Ectodermal cell (in vitro differentiated cells): Measurements from ENCODE around the gene PCSK6.

ENCODE experiments used
- H3K27ac ChIP-seq: 2 replicates; pipeline ENCODE4 v1.7.0; 2013; ENCODE audit warnings: mild to moderate bottlenecking, low read depth, low read length; ENCODE audit not compliant: insufficient read depth, poor library complexity, severe bottlenecking
- H3K27me3 ChIP-seq: 2 replicates; pipeline ENCODE4 v1.7.0; 2013; ENCODE audit warnings: mild to moderate bottlenecking, low read length; ENCODE audit not compliant: insufficient read depth, control insufficient read depth, poor library complexity, severe bottlenecking
- H3K36me3 ChIP-seq: one replicate; pipeline ENCODE4 v1.7.0; 2013; ENCODE audit warnings: low read length; ENCODE audit not compliant: control insufficient read depth, insufficient read depth
- H3K4me1 ChIP-seq: one replicate; pipeline ENCODE4 v1.7.0; 2013; ENCODE audit warnings: low read length; ENCODE audit not compliant: control insufficient read depth, insufficient read depth
- H3K4me3 ChIP-seq: 2 replicates; pipeline ENCODE4 v1.7.0; 2013; ENCODE audit warnings: low read depth, low read length, control low read depth; ENCODE audit not compliant: insufficient read depth
- H3K9me3 ChIP-seq: 2 replicates; pipeline ENCODE4 v1.7.0; 2013; ENCODE audit warnings: mild to moderate bottlenecking, low read length, moderate library complexity; ENCODE audit not compliant: control insufficient read depth
- WGBS, 2 experiments: methylation state at CpG; one replicate each; pipeline ENCODE4 v1.1.7; 2013; ENCODE audit warnings: missing lambda C conversion rate in 2 of 2; 5-methylcytosine and 5-hydroxymethylcytosine counted together

The PCSK6 gene

GRCh38 chr15:101266034-101266433, 223.5 kb downstream of the PCSK6 start:
- H3K27me3 ChIP-seq = no peaks in the 10 kb centered on the region
- no peak overlapping the region for H3K4me3 ChIP-seq
- 83 to 87% methylated on average over 3 of the region's 3 CpGs for WGBS, 2 experiments
- H3K4me1 ChIP-seq = no peaks in the 10 kb centered on the region
- H3K36me3 ChIP-seq = peaks cover under 1% of the 10 kb centered on the region
- H3K9me3 ChIP-seq = no peaks in the 10 kb centered on the region
- no peak overlapping the region for H3K27ac ChIP-seq

GRCh38 chr15:101264911-101265641, 224.4 kb downstream of the PCSK6 start:
- H3K27ac ChIP-seq = no peak overlapping the region
- 93 to 94% methylated on average over 17 of the region's 17 CpGs for WGBS, 2 experiments
- H3K9me3 ChIP-seq = no peaks in the 10 kb centered on the region
- H3K4me1 ChIP-seq = no peaks in the 10 kb centered on the region
- H3K36me3 ChIP-seq = no peaks in the 10 kb centered on the region
- H3K27me3 ChIP-seq = no peaks in the 10 kb centered on the region
- no peak overlapping the region for H3K4me3 ChIP-seq

- WGBS, 2 experiments = 93 to 97% methylated on average over 4 of the region's 4 CpGs
- no peak overlapping the region for H3K4me3 ChIP-seq
- no peaks in the 10 kb centered on the region for H3K27me3 ChIP-seq
- no peaks in the 10 kb centered on the region for H3K36me3 ChIP-seq
- no peaks in the 10 kb centered on the region for H3K9me3 ChIP-seq
- no peaks in the 10 kb centered on the region for H3K4me1 ChIP-seq
- no peak overlapping the region for H3K27ac ChIP-seq
Observed at GRCh38 chr15:101264011-101264410, 225.5 kb downstream of the PCSK6 start.

GRCh38 chr15:101262551-101262950, 227.0 kb downstream of the PCSK6 start:
- WGBS, 2 experiments = 80 to 83% methylated on average over 4 of the region's 4 CpGs
- H3K27ac ChIP-seq = no peak overlapping the region

GRCh38 chr15:101258238-101259144, 231.0 kb downstream of the PCSK6 start:
- Histone ChIP-seq H3K27ac (no peak overlapping the region), H3K9me3 (no peaks in the 10 kb centered on the region), H3K36me3 (no peaks in the 10 kb centered on the region), H3K27me3 (no peaks in the 10 kb centered on the region), H3K4me1 (peaks cover 14% of the 10 kb centered on the region), H3K4me3 (no peak overlapping the region)
- 54 to 62% methylated on average over 10 to 11 of the region's 11 CpGs for WGBS, 2 experiments

More at GRCh38 chr15:101262551-101262950, 227.0 kb downstream of the PCSK6 start:
- Histone ChIP-seq H3K4me1 (peaks cover 4% of the 10 kb centered on the region), H3K27me3 (no peaks in the 10 kb centered on the region), H3K4me3 (no peak overlapping the region), H3K9me3 (no peaks in the 10 kb centered on the region), H3K36me3 (no peaks in the 10 kb centered on the region)

GRCh38 chr15:101256757-101257156, 232.8 kb downstream of the PCSK6 start:
- Histone ChIP-seq H3K4me1 (peaks cover 14% of the 10 kb centered on the region), H3K27ac (no peak overlapping the region), H3K9me3 (no peaks in the 10 kb centered on the region), H3K27me3 (peaks cover 11% of the 10 kb centered on the region), H3K4me3 (no peak overlapping the region), H3K36me3 (no peaks in the 10 kb centered on the region)
- WGBS, 2 experiments = 96 to 98% methylated on average over 6 of the region's 6 CpGs

GRCh38 chr15:101255615-101256241, 233.8 kb downstream of the PCSK6 start:
- peak overlapping the region; percentile 54 for H3K27ac ChIP-seq
- 67 to 73% methylated on average over 8 of the region's 8 CpGs for WGBS, 2 experiments

GRCh38 chr15:101255051-101255395, 234.5 kb downstream of the PCSK6 start:
- no peaks in the 10 kb centered on the region for H3K36me3 ChIP-seq
- H3K4me3 ChIP-seq = no peak overlapping the region
- no peak overlapping the region for H3K27ac ChIP-seq
- WGBS, 2 experiments = 84 to 90% methylated on average over 4 to 5 of the region's 5 CpGs
- H3K4me1 ChIP-seq = peaks cover 20% of the 10 kb centered on the region
- peaks cover 11% of the 10 kb centered on the region for H3K27me3 ChIP-seq
- H3K9me3 ChIP-seq = no peaks in the 10 kb centered on the region

More at GRCh38 chr15:101255615-101256241, 233.8 kb downstream of the PCSK6 start:
- no peaks in the 10 kb centered on the region for H3K9me3 ChIP-seq
- H3K4me1 ChIP-seq = peaks cover 14% of the 10 kb centered on the region
- no peak overlapping the region for H3K4me3 ChIP-seq
- peaks cover 11% of the 10 kb centered on the region for H3K27me3 ChIP-seq
- no peaks in the 10 kb centered on the region for H3K36me3 ChIP-seq

- 91 to 92% methylated on average over 10 to 11 of the region's 11 CpGs for WGBS, 2 experiments
- peaks cover 11% of the 10 kb centered on the region for H3K27me3 ChIP-seq
- H3K4me1 ChIP-seq = peaks cover 25% of the 10 kb centered on the region
- no peaks in the 10 kb centered on the region for H3K36me3 ChIP-seq
- no peak overlapping the region for H3K4me3 ChIP-seq
- H3K9me3 ChIP-seq = no peaks in the 10 kb centered on the region
- H3K27ac ChIP-seq = no peak overlapping the region
Observed at GRCh38 chr15:101254157-101255050, 235.1 kb downstream of the PCSK6 start.
